HL-60 (cell line): ENCODE data around the gene MLXIPL.
"Not testable (repeated sequence)": the region's sequence is repeated elsewhere in the genome, so short reads cannot be mapped to it uniquely, and the experiment has no call there.

Source experiments
- DNase-seq, 2 experiments: peaks; one replicate each; pipeline ENCODE4 v3.0.0-alpha.2; 2010 to 2020; ENCODE audit warnings: low read depth in 1 of 2, low spot score in 1 of 2
- H3K27ac ChIP-seq: fragments of 250-450 bp; sonication (Bioruptor Pico); replicated peaks from 2 replicates; pipeline ENCODE4 v1.5.1; 2020; ENCODE audit warnings: mild to moderate bottlenecking, moderate library complexity
- H3K27me3 ChIP-seq: fragments of 250-450 bp; sonication (Bioruptor Pico); 2 replicates; pipeline ENCODE4 v1.5.1; 2021; ENCODE audit warnings: mild to moderate bottlenecking, moderate library complexity; ENCODE audit not compliant: insufficient read depth, poor library complexity, severe bottlenecking
- H3K4me3 ChIP-seq: replicated peaks from 2 replicates; pipeline ENCODE4 v1.5.1; 2011; ENCODE audit warnings: mild to moderate bottlenecking, control low read depth, low read length; ENCODE audit not compliant: insufficient read depth
- CTCF ChIP-seq: IDR thresholded peaks from one replicate; pipeline ENCODE4 v1.5.1; 2011; ENCODE audit warnings: low read length, control low read depth, inconsistent platforms; ENCODE audit not compliant: insufficient read depth
- GABPA ChIP-seq: IDR thresholded peaks from 2 replicates; pipeline ENCODE4 v1.6.1; 2012; ENCODE audit warnings: low read depth
- POLR2AphosphoS5 ChIP-seq: IDR thresholded peaks from 2 replicates; pipeline ENCODE4 v1.6.1; 2012; ENCODE audit warnings: low read depth
- REST ChIP-seq: IDR thresholded peaks from 2 replicates; pipeline ENCODE4 v1.6.1; 2012; ENCODE audit warnings: low read depth; ENCODE audit not compliant: insufficient replicate concordance
- SPI1 ChIP-seq: IDR thresholded peaks from 2 replicates; pipeline ENCODE4 v1.6.1; 2012; ENCODE audit warnings: low read depth, mild to moderate bottlenecking, borderline replicate concordance

MLXIPL gene

GRCh38 chr7:73659983-73660382, 35.7 kb upstream of the MLXIPL start:
- Histone ChIP-seq H3K27ac (no peak overlapping the region), H3K27me3 (peaks cover 3% of the 10 kb centered on the region), H3K4me3 (no peak overlapping the region)
- DNase-seq: no peak
- no peak for TF ChIP-seq SPI1
- no peak for TF ChIP-seq CTCF
- no peak for TF ChIP-seq GABPA
- no peak for TF ChIP-seq POLR2AphosphoS5
- no peak for TF ChIP-seq REST

- not testable (repeated sequence) for H3K27ac ChIP-seq, DNase-seq, H3K4me3 ChIP-seq, H3K27me3 ChIP-seq
Measured at GRCh38 chr7:73655309-73655708, 31.0 kb upstream of the MLXIPL start.

GRCh38 chr7:73652541-73652949, 28.2 kb upstream of the MLXIPL start:
- no peak for DNase-seq
- Histone ChIP-seq H3K4me3 (no peak overlapping the region), H3K27ac (no peak overlapping the region), H3K27me3 (peaks cover 17% of the 10 kb centered on the region)
- no peak for TF ChIP-seq GABPA

- no peak for DNase-seq
Measured at GRCh38 chr7:73650524-73650923, 26.2 kb upstream of the MLXIPL start.

More at GRCh38 chr7:73650524-73650923, 26.2 kb upstream of the MLXIPL start:
- H3K27ac ChIP-seq: no peak overlapping the region
- TF ChIP-seq POLR2AphosphoS5 (no peak), SPI1 (no peak), GABPA (no peak), CTCF (no peak), REST (no peak)
- peaks cover 29% of the 10 kb centered on the region for H3K27me3 ChIP-seq
- no peak overlapping the region for H3K4me3 ChIP-seq
